Measurements from ENCODE around the gene ATOH7. TPM values are rescaled to one million over a fixed set of nuclear protein-coding genes. Genes with fewer than 3 reads are reported as not detected.

The ATOH7 gene
- total RNA-seq, 4 donors from 2014 or later: not detected

- H3K9me3 ChIP-seq: no peaks in the 10 kb centered on the region
- H3K27ac ChIP-seq (replicated peaks in 1 of 4): no peak overlapping the region
- DNase-seq (ENCODE audit: extremely low spot score): no peak
- peaks cover 0 to 5% (median 2%) of the 10 kb centered on the region in 4 donors for H3K4me1 ChIP-seq
- no peak for TF ChIP-seq POLR2A (IDR thresholded peaks at IDR 0.05; ENCODE audit: low read depth)
- TF ChIP-seq EP300 (IDR thresholded peaks at IDR 0.05): no peak
- no peak for TF ChIP-seq POLR2AphosphoS5 (IDR thresholded peaks at IDR 0.05)
- no peak for TF ChIP-seq CTCF (IDR thresholded peaks at IDR 0.05)
- intact Hi-C loops (cut with DNase I): no loop called here
- no peaks in the 10 kb centered on the region for H3K27me3 ChIP-seq
- 90% methylated on average over 8 of the region's 8 CpGs for WGBS
- H3K4me3 ChIP-seq: no peak overlapping the region
- no peaks in the 10 kb centered on the region for H3K36me3 ChIP-seq
Measured at GRCh38 chr10:68261132-68261856, 29.4 kb upstream of the ATOH7 start.

GRCh38 chr10:68253346-68253745 is 21.4 kb upstream of the ATOH7 start:
- 25% methylated on average over 1 of the region's 1 CpG for WGBS
- TF ChIP-seq EP300 (IDR thresholded peaks at IDR 0.05): no peak
- no peak for TF ChIP-seq CTCF (IDR thresholded peaks at IDR 0.05)
- no peak for TF ChIP-seq POLR2A (IDR thresholded peaks at IDR 0.05; ENCODE audit: low read depth)
- no peak for TF ChIP-seq POLR2AphosphoS5 (IDR thresholded peaks at IDR 0.05)
- intact Hi-C loops (cut with DNase I): no loop called here
- Histone ChIP-seq H3K9me3 (no peaks in the 10 kb centered on the region), H3K4me3 (no peak overlapping the region), H3K4me1 (peaks cover 0 to 5% (median 0%) of the 10 kb centered on the region in 4 donors), H3K27me3 (no peaks in the 10 kb centered on the region), H3K36me3 (no peaks in the 10 kb centered on the region), H3K27ac (replicated peaks in 1 of 4) (no peak overlapping the region)
- DNase-seq (ENCODE audit: extremely low spot score): no peak

- no peaks in the 10 kb centered on the region for H3K27me3 ChIP-seq
- TF ChIP-seq POLR2A (IDR thresholded peaks at IDR 0.05; ENCODE audit: low read depth) (no peak), EP300 (IDR thresholded peaks at IDR 0.05) (no peak), CTCF (IDR thresholded peaks at IDR 0.05) (no peak), POLR2AphosphoS5 (IDR thresholded peaks at IDR 0.05) (no peak)
- H3K4me1 ChIP-seq: no peaks in the 10 kb centered on the region
- H3K36me3 ChIP-seq: no peaks in the 10 kb centered on the region
- intact Hi-C loops (cut with DNase I): no loop called here
- no peak for DNase-seq (ENCODE audit: extremely low spot score)
- 88% methylated on average over 5 of the region's 5 CpGs for WGBS
- no peaks in the 10 kb centered on the region for H3K9me3 ChIP-seq
- no peak overlapping the region for H3K4me3 ChIP-seq
- H3K27ac ChIP-seq (replicated peaks in 1 of 4): no peak overlapping the region
Measured at GRCh38 chr10:68251625-68252495, 19.9 kb upstream of the ATOH7 start.

GRCh38 chr10:68251151-68251550 is 19.2 kb upstream of the ATOH7 start:
- Histone ChIP-seq H3K27ac (replicated peaks in 1 of 4) (no peak overlapping the region), H3K9me3 (no peaks in the 10 kb centered on the region), H3K4me1 (no peaks in the 10 kb centered on the region), H3K4me3 (no peak overlapping the region), H3K36me3 (no peaks in the 10 kb centered on the region), H3K27me3 (no peaks in the 10 kb centered on the region)
- WGBS: 93% methylated on average over 5 of the region's 7 CpGs
- intact Hi-C loops (cut with DNase I): no loop called here
- no peak for DNase-seq (ENCODE audit: extremely low spot score)
- no peak for TF ChIP-seq EP300 (IDR thresholded peaks at IDR 0.05)
- no peak for TF ChIP-seq POLR2A (IDR thresholded peaks at IDR 0.05; ENCODE audit: low read depth)
- TF ChIP-seq CTCF (IDR thresholded peaks at IDR 0.05): no peak
- no peak for TF ChIP-seq POLR2AphosphoS5 (IDR thresholded peaks at IDR 0.05)

All from esophagus muscularis mucosa (tissue), 4 donors.